Activated CD4-positive, alpha-beta T cell treated with anti-CD3 and anti-CD28 coated beads for 4 hours (primary cell): Measurements from ENCODE around the gene BBS9.
"Not testable (repeated sequence)": the region's sequence is repeated elsewhere in the genome, so short reads cannot be mapped to it uniquely, and the experiment has no call there.

Experiments
- DNase-seq, 2 donors: peaks; one replicate each; pipeline ENCODE4 v3.0.0-alpha.2; 2020

Gene BBS9

DNA sequence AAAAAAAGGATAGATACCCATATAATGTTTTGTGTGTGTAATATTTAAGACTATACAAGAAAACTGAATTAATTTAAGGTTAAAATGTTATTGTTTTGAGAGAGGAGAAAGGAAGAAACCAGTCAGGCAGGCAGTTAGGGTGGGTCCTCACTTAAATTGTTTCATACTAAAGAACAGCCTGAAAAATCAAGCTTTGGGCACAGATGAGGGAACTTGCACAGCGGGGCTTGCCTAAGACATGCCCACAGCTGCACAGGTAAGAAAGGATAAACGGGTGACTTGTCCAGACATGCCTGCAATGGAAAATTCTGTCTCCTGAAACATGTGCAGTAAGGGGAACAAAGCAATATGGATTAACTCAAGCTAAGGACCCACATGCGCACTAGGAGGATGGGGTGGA lies 158.4 kb downstream of the BBS9 start:
- no peak for DNase-seq

GRCh38 chr7:33298848-33299247 lies 169.5 kb downstream of the BBS9 start:
- no peak for DNase-seq

- DNase-seq: no peak
These were observed 170.1 kb downstream of the BBS9 start for GRCh38 chr7:33299425-33299824.

DNA sequence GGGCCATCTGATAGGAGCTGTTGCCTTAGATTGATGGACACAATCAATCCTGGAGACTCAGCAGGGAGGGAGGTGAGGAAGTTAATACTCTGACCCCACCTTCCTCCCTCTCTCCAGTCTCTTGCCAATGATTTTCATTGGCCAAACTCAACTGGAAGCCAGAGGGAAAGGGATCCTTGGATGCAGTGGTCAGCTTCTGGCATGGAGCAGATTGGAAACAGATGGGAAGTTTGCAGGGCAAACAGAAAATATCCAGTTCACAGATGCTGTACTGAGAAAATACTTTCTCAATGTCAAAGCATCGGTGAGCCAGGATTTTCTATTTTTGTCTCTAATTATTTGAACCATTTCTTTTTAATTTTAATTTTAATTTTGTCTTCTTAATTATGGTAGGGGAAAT lies 170.8 kb downstream of the BBS9 start:
- DNase-seq: no peak

DNA sequence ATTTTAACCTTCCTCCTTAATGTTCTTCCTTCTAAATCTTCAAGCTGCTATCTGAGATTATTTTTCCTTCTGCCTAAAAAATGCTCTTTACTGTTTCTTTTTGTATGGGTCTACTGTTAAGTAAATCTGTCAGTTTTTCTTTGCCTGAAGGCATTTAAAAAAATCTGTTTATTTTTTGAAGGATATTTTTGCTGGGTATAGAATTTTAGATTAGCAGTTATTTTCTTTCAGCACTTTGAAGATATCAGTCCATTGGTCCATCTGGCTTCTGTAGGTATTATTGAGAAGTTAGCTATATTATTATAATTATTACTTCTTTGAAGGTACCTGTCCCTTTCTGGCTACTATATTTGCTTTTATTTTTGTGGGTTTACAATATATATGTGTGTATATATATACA lies 171.4 kb downstream of the BBS9 start:
- DNase-seq: no peak

GRCh38 chr7:33303978-33304557 lies 174.7 kb downstream of the BBS9 start:
- not testable (repeated sequence) for DNase-seq

DNA sequence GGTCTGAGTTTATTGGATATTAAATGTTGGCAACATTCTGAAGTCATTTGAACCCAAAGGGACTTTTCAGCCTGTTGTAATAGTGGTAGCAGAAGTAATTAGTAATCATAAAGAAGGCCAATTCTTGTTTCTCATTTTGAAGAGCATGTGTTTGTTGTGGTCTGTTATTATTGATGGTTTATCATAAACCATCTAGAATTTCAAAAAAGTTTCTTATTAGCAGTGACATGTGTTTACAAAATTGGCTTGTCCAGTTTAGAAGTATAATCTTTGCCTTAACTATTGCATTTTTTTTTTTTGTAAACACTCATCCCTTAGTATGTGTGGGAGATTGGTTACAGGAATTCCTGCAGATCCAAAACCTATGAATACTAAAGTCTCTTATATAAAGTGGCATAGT lies 177.8 kb downstream of the BBS9 start:
- DNase-seq: no peak

DNA sequence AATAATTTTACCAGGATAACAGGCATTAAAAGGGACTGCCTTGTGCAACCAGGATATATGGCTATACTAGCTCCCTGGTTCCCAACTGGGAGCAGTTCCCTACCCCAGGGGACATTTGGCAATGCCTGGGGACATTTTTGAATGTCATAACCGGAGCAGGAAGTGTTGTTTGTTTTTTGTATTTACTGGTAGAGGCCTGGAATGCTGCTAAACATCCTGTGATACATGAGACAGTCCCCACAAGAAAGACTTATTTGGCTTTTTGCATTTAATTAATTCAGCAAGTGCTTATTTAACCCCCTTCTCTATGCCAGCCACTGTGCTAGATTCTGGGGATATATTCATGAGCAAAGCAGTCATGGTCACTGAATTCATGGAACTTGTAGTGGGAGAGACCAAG lies 181.2 kb downstream of the BBS9 start:
- DNase-seq: no peak

DNA sequence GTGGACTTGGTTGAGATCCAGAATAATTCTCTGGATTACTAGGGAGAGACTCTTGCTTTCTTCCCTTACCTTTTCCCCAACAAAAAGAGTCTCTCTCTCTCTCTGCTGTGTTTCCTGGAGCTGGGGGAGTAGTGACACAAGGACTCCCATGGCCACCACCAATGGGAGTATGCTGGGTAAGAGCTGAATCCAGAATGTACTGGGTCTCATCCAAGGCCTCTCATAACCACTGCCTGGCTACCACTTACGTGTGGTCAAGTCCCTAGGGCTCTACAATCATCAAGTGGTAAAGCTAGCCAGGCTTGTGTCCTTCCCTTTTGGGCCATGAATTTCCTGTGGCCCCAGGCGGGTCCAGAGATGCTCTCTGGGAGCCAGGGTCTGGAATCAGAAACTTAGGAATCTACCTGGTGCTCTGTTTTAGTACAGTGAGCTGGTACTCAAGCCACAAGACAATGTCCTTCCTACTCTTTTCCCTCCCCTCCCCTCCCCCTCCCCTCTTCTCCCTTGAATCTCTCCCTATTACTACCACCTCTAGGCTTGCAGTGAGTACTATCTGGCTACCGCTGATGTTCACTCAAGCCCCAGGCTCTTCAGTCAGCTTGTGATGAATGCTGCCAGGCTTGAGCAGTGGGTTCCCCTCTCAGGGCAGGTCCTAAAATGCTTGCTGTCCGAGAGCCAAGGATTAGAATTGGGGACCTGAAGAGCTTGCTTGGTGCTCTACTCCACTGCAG lies 196.6 kb downstream of the BBS9 start:
- no peak for DNase-seq

GRCh38 chr7:33326485-33326848 lies 197.1 kb downstream of the BBS9 start:
- no peak for DNase-seq

DNA sequence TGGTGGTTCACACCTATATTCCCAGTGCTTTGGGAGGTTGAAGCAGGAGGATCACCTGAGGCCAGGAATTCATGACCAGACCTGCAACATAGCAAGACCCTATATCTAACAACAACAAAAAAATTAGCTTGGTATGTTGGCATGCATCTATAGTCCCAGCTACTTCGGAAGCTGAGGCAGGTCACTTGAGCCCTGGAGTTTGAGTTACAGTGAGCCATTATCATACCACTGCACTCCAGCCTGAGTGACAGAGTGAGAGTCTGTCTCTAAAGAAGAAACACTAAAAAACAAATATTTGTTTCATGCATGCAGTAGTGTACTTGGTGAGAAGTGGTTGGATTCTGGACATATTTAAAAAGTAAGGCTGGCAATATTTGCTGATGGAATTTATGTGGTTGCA lies 198.1 kb downstream of the BBS9 start:
- no peak for DNase-seq

DNA sequence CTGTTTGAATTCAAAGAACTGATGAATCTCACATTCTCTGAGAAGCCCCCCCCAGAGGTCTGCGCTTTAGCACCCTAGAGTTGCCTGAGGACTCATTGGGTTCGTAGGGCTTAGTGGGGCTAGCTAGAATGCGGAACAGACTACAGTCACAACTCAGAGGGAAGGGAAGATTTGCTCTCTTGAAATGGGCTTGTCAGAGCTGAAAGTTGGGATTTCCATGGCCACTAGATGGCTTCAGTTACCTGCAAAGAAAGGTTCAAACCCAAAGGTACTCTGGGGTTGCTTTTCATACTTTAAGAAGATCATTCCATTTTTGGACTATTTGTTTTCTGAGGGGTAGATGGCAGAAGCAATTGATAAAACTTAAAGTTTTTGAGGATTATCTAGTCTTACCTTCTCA lies 205.0 kb downstream of the BBS9 start:
- DNase-seq: no peak

DNA sequence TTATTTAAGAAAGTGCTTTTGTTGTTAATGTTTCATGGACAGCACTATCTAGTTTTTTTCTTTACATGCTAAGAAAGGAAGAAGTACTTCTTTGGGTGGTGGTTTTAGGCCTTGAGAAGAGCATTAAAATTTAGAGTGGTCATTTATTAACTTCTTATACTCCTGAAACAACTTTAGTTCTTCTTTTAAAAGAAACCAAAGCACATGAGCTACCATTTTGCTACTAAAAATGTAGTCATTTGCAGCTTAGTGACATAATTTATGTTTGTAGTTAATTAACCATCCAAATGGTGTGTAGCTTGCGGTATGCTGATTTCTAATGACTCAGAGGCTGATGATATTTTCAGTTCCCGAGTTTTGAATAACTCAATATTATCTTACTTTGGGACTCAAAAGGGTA lies 207.5 kb downstream of the BBS9 start:
- no peak for DNase-seq

DNA sequence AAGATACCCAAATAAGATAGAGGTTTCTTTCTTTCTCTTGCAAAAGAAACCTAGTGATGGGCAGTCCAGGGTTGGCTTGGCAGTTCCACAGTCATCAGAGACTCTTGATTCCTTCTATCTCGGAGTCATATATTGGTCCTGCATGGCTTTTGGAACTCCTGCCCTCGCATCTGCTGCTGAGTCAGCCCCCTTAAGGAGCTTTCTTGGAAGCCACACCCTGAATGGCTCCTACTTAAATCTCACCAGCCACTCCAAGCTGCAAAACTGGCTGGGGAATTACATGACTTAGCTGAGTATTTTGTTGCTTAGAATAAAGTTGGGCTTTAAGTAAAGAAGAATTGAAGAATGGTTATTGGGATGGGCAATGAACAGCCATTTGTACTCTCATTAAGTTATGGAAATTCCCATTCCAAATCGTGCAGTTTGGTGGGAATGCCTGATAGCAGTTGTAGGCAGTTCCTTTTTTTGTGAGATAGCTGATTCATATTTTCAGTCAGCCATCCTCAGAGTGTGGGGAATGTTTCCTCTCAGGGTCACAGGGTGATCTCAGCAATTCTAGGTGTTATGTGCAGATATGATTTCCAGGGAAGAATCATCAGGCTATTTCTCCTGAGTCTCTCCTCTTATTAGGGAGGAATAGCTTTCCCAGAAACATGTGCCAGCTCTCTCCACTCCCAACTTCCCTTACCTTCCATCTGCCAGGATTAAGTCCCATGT lies 209.9 kb downstream of the BBS9 start:
- no peak for DNase-seq

GRCh38 chr7:33346055-33346454 lies 216.7 kb downstream of the BBS9 start:
- no peak for DNase-seq

- DNase-seq: no peak
These were observed 221.2 kb downstream of the BBS9 start for GRCh38 chr7:33350577-33350976.

DNA sequence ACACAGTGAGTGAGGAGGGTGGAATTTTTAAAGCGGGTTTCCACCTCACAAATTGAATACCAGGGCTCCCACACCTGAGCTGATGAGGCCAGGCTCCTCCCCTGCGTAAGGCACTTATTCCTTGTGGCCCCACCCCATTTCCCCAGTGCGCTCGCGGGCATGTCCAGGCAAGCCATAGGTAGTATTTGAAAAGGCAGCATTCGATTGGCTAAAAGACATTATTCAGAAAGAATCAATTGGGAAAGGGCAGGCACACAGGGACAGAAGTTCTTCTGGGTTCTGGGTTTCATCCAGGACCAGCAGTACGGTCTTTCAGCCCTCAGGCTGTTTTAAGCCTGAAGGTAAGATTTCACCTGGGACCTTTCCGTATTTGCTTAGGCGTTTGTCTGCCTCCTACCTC lies 222.3 kb downstream of the BBS9 start:
- no peak for DNase-seq

DNA sequence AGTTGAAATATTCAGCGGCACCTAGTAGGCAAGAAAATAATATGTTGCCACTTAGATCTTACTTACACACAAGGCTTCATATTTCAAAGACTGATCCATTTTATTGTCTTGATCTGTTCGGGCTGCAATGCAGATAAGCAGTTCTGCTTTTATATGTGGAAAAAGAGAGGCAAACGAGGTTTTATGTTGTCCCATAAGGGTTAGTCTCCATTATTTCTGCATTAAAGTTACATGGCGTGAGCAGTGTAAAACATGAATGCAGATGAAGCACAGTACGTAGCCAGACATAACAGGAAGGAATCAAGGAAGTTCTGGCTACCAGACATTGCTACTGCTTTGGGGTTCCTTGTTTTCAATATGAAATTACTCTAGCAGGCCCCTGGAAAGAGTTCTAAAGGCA lies 224.8 kb downstream of the BBS9 start:
- DNase-seq: no peak

DNA sequence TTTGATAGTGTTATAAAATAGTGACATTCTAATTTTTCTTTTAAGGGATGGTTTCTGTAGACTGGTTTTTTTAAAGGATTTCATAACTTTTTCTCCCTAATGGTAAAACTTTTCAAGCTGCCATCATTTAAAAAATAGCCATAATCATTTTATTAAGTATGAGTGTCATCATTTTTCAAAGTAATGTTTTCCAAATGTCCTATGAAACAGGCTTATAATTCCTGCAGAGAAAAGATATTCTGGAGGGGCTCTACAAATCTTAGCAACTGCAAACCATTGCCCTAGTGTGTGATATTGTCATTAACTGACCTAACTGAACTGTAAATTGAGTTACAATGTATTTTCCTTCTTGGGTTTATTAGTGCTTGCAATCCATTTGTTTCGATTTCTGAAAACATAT lies 226.0 kb downstream of the BBS9 start:
- no peak for DNase-seq

DNA sequence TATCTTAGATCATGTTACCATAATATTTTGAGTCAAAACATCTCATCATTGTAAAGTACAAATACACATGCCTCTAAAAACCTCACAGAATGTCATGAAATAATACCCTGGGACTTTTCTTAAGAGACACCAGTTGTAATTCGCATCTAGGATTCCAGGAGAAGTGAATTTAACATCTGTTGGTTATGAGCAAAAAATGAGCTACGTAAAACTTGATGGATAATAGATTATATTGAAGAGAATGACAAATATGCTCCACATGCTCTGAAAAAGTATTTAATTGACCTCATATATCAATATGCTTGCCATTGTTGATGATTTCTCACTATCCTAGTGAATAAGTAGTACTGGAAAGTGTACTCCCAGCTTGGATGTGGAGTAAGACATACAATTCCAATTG lies 227.0 kb downstream of the BBS9 start:
- no peak for DNase-seq

DNA sequence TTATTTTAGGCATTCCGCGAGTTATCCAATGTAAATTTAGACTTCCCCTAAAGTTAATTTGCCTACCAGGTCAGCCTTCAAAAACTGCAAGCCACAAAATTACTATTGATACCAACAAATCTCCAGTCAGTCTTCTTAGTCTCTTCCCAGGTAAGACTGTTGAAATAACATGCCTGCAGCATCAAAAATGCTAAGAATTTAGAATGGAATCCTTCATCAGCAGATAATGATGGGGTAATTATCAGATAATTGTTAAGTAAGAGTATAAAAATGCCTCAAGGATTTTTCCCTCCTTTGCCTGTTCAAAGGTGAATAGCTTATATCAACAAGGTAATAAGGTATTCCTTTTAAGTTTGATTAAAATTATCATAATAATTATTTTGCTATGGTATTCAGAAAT lies 228.5 kb downstream of the BBS9 start:
- DNase-seq: no peak

GRCh38 chr7:33369888-33370287 lies 240.5 kb downstream of the BBS9 start:
- DNase-seq: no peak

DNA sequence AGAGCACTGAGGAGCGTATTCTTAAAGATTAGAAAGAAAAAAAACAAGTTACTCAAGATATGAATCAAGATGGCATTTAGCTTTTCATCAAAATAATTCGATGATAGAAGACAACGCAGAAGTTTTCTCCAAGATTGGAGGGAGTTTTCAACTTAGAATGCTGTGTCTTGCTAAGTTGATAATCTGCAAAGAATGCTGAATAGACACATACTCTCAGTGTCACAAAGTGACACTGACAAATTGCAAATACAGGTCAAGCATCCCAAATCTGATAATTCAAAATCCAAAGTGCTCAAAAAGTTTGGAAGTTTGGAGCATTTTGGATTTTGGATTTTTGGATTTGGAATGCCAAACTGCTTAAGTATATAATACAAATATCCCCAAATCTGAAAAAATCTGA lies 243.8 kb downstream of the BBS9 start:
- no peak for DNase-seq

GRCh38 chr7:33379891-33380525 lies 250.6 kb downstream of the BBS9 start:
- DNase-seq: no peak
